Ishikawa (cell line): ENCODE measurements around the gene PAPLN.

ENCODE experiments used
- CEBPB ChIP-seq: IDR thresholded peaks from 2 replicates; pipeline ENCODE4 v1.6.1; 2012
- CREB1 ChIP-seq: IDR thresholded peaks from 2 replicates; pipeline ENCODE4 v1.6.1; 2012; ENCODE audit warnings: low read depth
- EGR1 ChIP-seq: IDR thresholded peaks from 2 replicates; pipeline ENCODE4 v1.6.1; 2012
- EP300 ChIP-seq: IDR thresholded peaks from 2 replicates; pipeline ENCODE4 v1.6.1; 2012; ENCODE audit warnings: borderline replicate concordance
- FOXM1 ChIP-seq: IDR thresholded peaks from 2 replicates; pipeline ENCODE4 v1.6.1; 2012; ENCODE audit warnings: low read depth, borderline replicate concordance
- NFIC ChIP-seq: IDR thresholded peaks from 2 replicates; pipeline ENCODE4 v1.6.1; 2012
- RAD21 ChIP-seq: IDR thresholded peaks from 2 replicates; pipeline ENCODE4 v1.6.1; 2012; ENCODE audit warnings: low read depth
- REST ChIP-seq: IDR thresholded peaks from 2 replicates; pipeline ENCODE4 v1.6.1; 2012; ENCODE audit warnings: low read depth, mild to moderate bottlenecking
- TAF1 ChIP-seq: IDR thresholded peaks from 2 replicates; pipeline ENCODE4 v1.6.1; 2012; ENCODE audit warnings: low read depth, mild to moderate bottlenecking
- TCF12 ChIP-seq: IDR thresholded peaks from 2 replicates; pipeline ENCODE4 v1.6.1; 2012; ENCODE audit warnings: low read depth
- TEAD4 ChIP-seq: IDR thresholded peaks from 2 replicates; pipeline ENCODE4 v1.6.1; 2012
- USF1 ChIP-seq: IDR thresholded peaks from 2 replicates; pipeline ENCODE4 v1.6.1; 2012
- YY1 ChIP-seq: IDR thresholded peaks from 2 replicates; pipeline ENCODE4 v1.6.1; 2012; ENCODE audit warnings: low read depth
- ZBTB7A ChIP-seq: IDR thresholded peaks from 2 replicates; pipeline ENCODE4 v1.6.1; 2012; ENCODE audit warnings: low read depth
- TF ChIP-seq, protein P1 (sequence below): IDR thresholded peaks from 2 replicates; pipeline ENCODE4 v1.6.1; 2012

PAPLN gene

DNA sequence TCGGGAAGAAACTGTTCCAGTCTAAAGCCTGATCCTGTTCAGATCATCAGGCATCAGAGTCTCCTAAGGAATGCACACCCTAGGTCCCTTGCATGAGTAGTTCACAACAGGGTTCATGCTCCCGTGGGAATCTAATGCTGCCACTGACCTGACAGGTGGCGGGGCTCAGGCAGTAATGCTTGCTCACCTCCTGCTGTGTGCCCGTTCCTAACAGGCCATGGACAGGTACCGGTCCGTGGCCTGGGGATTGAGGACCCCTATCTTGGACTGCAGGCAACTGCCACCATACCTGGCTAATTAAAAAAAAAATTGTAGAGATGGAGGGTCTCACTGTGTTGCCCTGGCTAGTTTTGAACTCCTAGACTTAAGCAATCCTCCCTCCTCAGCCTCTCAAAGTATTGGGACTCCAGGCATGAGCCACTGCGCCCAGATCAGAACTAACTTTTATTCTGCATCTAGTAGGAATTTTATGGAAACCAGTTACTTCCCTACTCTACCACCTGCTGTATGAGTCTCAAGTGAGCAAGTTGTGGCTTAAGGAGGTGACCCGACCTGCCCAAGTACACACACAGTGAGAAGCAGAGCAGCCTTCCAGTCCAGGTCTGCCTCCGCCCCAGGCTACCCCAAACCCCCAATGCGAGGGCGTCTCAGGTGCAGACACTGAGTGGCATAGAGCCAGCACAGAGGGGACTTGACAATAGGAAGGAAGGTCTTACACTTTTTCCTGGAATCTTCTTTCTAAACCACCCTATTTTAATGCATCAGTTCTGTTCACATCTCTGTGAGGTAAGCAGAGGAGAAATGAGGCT is 2.5 kb upstream of the PAPLN start:
- TF ChIP-seq, protein P1, sequence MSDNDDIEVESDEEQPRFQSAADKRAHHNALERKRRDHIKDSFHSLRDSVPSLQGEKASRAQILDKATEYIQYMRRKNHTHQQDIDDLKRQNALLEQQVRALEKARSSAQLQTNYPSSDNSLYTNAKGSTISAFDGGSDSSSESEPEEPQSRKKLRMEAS: no peak
- TF ChIP-seq REST (no peak), EP300 (no peak), TEAD4 (no peak), NFIC (no peak), TAF1 (no peak), CEBPB (no peak), RAD21 (no peak), ZBTB7A (no peak), CREB1 (no peak)

GRCh38 chr14:73235531-73236155 is 1.7 kb upstream of the PAPLN start:
- TF ChIP-seq, protein P1: no peak
- TF ChIP-seq EP300 (no peak), CREB1 (no peak), REST (no peak), YY1 (no peak), EGR1 (no peak), TAF1 (no peak), FOXM1 (no peak), USF1 (no peak), RAD21 (no peak), CEBPB (no peak), TEAD4 (no peak), ZBTB7A (no peak), NFIC (no peak), TCF12 (no peak)

DNA sequence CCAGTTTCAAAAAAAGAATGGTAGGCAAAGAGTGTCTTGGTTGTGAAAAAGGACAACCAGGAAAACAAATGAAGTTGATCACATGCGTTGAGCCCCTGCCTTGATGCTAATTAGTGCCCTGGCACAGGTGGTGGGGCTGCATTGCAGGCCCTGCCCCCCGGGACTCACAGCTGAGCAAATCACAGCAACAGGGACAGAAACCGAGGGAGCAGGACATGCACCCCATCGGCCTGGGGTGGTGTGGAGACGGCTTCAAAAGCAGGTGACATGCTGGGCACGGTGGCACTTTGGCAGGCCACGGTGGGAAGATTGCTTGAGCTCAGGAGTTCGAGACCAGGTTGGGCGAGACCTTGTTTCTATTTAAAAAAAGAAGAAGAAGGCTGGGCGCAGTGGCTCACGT is 1.1 kb upstream of the PAPLN start:
- TF ChIP-seq ZBTB7A (no peak), TEAD4 (no peak), TAF1 (no peak), TCF12 (no peak), REST (no peak), CREB1 (no peak), USF1 (no peak), FOXM1 (no peak), EGR1 (no peak)
- TF ChIP-seq, protein P1: no peak

DNA sequence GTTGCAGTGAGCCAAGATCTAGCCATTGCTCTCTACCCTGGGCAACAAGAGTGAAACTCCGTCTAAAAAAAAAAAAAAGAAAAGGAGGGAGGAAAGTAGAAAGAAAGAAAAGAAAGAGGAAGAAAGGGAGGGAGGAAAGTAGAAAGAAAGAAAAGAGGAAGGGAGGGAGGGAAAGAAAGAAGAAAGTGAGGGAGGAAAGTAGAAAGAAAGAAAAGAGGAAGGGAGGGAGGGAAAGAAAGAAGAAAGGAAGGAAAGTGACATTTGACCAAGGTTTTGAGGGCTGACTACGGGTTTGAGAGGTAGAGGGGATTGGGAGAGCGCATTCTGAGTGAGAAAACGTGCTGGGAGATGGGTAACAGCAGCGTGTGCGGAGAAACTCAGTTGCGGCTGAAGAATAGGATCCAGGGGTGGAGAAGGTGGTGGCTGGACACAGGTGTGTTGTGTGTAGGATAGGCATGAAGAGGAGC is 521 bp upstream of the PAPLN start:
- no peak for TF ChIP-seq USF1
- no peak for TF ChIP-seq TEAD4
- TF ChIP-seq TAF1: no peak
- no peak for TF ChIP-seq EGR1
- TF ChIP-seq RAD21: no peak
- no peak for TF ChIP-seq REST
